Measurements from ENCODE around the gene SLC17A5.
"Not testable (repeated sequence)": the region's sequence is repeated elsewhere in the genome, so short reads cannot be mapped to it uniquely, and the experiment has no call there.

Gene SLC17A5

DNA sequence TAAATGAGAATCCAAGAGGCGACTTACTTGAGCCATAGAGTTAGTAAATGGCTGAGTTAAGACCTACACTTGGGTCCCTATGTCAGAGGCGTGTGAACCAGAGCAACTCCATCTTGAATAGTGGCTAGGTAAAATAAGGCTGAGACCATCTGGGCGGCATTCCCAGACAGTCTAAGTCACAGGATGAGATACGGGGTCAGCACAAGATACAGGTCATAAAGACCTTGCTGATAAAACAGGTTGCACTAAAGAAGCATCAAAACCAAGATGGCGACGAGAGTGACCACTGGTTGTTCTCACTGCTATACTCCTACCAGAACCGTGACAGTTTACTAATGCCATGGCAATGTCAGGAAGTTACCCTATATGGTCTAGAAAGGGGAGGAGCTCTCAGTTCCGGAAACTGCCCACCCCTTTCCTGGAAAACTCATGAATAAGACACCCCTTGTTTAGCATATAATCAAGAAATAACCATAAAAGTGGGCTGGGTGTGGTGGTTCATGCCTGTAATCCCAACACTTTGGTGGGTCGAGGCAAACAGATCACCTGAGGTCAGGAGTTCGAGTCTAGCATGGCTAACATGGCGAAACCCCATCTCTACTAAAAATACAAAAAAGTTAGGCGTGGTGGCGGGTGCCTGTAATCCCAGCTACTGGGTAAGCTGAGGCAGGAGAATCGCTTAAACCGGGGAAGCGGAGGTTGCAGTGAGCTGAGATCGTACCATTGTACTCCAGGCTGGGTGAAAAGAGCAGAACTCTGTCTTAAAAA, 89.0 kb downstream of the SLC17A5 start:
- no peak for DNase-seq

DNA sequence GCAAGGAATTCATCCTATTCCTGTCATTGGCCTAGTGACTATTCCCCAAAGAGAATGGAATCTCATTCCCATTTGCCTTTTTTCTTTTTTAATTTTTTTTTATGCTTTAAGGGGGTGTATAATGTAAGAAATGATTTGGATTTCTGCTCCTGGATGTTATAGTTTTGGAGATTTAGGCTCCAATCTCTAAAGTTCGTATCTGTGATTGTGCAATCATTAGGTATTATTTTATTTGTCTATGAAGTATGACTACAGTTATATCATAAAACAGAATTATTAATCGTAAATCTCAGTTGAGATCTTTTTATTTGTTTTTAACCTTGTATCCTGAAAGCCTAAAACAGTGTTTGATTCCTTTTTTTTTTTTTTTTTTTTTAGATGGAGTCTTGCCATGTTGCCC, 91.2 kb downstream of the SLC17A5 start:
- DNase-seq: no peak

DNA sequence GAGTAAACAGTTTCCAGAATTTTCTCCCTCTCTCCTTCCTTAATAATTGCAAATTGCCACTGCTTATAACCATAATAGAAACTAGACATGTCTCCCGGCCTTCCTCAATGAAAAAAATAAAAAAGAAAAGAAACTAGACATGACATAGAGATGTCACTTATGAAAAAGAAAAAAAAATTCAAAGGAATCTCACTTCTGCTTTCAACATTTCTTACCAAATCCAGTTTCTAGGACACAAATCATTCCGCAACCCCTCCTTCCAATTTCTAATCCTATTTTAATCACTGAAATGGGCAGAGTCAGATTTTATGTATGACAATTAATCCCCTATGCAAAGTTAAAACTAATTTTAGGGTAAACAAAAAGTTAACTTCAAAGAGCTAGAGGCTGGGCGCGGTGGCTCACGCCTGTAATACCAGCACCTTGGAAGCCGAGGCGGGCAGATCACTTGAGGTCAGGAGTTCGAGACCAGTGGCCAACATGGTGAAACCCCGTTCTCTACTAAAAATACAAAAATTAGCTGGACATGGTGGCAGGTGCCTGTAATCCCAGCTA, 92.9 kb downstream of the SLC17A5 start:
- DNase-seq: no peak

DNA sequence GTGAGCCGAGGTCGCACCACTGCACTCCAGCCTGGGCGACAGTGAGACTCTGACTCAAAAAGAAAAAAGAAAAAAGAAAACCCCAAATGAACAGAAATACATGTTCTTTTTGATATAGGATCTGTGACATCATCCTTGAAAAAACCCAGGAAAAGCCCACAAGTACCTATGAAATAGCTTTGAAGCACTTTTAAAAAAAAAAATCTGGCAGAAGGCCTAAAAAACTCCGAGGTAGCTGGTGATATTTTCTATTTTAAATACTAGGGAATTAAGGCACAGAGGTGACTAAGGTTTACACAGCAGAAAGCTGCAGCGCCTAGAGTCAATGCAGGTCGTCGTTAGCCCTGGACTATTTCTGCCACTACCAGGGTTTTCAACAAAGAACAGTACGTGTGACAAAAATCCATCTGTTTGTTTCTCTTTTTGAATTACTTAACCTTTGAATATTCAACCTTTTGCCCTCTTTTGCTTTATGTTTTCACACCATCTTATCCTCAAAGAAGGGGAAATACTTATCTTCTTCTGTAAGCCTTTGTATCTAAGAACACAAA, 93.5 kb downstream of the SLC17A5 start:
- no peak for DNase-seq

DNA sequence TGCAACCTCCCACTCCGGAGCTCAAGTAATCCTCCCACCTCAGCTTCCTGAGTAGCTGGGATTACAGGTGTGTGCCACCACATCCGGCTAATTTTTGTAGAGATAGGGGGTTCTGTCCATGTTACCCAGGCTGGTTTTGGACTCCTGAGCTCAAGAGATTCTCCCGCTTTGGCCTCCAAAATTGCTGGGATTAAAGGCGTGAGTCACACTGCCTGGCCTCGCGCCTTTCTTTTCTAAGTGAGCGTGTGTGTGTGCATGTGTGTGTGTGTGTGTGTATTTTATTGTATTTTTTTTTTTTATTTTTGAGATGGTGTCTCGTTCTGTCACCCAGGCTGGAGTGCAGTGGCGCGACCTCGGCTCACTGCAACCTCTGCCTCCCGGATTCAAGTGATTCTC, 94.4 kb downstream of the SLC17A5 start:
- not testable (repeated sequence) for DNase-seq

DNA sequence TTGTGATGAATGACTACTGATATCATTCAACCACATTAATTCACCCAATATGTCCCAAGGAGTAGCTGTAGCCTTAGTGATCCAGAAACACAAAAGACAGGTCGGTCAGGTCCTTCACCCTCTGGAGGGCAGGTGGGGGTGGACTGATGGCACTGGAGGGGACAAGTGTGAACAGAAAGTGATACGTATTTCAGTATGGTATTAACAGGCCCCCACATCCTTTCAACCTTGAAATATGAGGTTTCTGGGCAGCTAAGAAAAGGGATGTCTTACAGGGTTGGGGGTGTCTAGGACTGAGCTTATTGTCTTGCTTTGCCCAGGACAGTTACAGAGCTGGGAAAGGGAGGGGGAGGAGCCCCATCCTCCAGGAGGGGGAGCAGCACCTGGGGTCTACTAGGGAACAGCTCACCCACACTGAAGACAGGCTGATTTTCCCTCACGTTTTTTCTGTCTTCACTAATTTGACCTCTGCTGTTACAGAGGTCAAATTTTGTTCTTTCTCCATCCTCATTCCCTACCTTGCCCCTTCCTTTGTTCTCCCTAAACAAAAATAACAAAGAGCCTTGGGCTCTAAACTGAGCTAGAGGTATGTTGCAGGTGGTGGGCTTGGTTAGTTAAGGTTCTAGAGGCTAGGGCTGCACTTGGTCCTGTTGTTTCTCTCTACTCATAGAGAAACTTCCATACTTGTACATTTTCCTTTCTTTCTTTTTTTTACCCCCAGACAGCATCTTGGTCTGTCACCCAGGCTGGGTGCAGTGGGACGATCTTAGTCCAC, 95.0 kb downstream of the SLC17A5 start:
- no peak for DNase-seq

DNA sequence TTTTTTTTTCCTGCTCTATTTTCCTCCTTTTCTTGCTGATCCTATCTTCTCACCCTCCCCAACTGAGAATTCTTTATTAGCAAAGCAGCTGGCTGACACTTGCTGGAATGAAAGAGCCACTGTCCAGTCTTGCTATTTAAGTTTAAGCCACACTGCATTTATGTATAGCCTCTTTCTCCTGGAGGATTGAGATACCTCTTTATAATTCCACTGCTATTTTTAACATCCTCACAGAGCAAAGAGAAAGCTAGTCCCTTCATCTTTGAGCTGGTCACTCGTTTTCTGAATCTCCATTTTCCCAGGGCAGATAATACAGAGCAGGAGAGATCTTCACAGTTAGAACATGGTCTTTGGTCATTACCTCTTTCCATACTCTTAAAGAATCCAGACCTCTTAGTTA, 97.0 kb downstream of the SLC17A5 start:
- no peak for DNase-seq

DNA sequence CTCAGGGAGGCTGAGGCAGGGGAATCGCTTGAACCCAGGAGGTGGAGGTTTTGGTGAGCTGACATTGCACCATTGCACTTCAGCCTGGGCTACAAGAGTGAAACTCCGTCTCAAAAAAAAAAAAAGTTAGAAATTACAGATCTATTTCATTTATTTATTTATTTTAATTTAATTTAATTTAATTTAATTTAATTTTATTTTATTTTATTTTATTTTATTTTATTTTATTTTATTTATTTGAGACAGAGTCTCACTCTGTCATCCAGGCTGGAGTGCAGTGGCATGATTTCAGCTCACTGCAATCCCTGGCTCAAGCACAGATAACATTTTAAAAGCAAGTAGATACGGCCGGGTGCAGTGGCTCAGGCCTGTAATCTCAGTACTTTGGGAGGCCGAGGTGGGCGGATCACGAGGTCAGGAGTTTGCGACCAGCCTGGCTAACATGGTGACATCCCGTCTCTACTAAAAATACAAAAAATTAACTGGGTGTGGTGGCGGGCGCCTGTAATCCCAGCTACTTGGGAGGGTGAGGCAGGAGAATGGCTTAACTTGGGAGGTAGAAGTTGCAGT, 98.3 kb downstream of the SLC17A5 start:
- not testable (repeated sequence) for DNase-seq

DNA sequence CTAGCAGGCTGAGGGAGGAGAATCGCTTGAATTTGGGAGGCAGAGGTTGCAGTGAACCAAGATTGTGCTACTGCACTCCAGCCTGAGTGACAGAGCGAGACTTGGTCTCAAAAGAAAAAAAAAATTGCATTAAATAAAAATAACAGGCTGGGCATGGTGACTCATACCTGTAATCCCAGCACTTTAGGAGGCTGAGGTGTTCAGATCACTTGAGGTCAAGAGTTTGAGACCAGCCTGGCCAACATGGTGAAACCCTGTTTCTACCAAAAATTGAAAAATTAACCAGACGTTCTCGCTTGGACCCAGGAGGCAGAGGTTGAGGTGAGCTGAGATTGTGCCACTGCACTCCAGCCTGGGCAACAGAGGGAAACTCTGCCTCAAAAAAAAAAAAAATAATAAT, 102.7 kb downstream of the SLC17A5 start:
- DNase-seq: not testable (repeated sequence)

DNA sequence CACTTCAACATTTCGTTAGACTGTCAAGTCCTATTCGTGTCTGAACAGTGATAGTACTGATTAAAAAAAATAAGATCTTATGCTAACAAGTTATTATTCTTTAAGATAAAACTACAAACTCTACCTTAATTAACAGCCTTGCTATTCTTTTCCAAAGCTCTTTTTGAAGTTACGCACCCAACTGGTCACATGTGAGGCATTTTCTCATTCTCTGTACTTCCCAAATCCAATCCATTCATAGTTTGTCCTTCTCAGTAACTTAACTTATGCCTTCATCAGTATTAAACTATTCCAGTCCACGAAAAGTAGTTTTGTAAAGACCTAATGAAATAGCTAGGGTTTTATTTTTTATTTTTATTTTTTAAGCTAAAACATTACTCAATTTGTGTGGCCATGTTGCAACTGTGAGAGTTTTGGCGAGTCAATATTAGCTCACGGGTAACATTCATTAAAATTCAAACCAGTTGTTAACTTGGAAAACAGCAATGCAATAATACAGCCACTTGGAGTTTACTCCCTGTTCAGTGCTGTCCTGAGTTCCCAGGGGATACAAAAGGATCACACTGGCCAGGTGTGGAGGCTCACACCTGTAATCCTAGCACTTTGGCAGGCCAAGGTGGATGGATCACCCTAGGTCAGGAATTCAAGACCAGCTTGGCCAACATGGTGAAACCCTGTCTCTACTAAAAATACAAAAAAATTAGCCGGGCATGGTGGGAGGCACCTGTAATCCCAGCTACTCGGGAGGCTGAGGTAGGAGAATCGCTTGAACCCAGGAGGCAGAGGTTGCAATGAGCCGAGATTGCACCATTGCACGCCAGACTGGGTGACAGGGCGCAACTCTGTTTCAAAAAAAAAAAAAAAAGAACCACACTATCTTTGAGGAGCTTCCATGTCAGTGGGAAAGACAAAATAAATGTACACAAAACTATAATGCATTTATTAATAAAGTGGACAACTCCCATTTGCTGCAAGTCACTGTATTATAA, 105.0 kb downstream of the SLC17A5 start:
- DNase-seq: no peak

DNA sequence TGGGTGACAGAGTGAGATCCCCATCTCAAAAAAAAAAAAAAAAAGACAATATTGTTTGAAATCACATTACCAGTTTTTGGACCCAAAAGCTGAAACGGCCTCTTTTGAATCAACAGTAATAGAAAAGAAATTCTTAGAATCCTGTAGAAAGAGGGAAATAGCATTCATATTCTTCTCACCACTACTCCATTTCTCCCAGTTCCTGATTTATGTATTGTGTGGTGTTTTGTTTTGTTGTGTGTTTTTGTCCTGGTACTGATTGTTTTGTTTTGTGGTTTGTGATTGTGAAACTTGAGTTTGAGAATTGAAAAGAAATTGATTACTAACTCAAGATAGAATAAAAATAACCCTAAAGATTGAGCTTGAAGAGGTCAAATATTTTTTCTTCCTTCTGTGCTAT, 106.8 kb downstream of the SLC17A5 start:
- no peak for DNase-seq
